Esophagus muscularis mucosa (tissue), 4 donors: ENCODE data around the gene PIK3R2. TPM values are rescaled to one million over a fixed set of nuclear protein-coding genes. Genes with fewer than 3 reads are reported as not detected.

Experiments used
- DNase-seq: peaks from one replicate; pipeline ENCODE4 v3.0.0-alpha.2; 2017; ENCODE audit errors: extremely low spot score
- H3K27ac ChIP-seq, 4 donors: fragments of 200-600 bp; sonication (generic); replicated peaks in 1 of 4; 1 replicate in 3 of 4; 2 replicates in 1 of 4; pipeline ENCODE4 v1.5.1; 2016 to 2019; ENCODE audit warnings: mild to moderate bottlenecking in 1 of 4
- H3K27me3 ChIP-seq, 4 donors: fragments of 200-600 bp; sonication (generic); one replicate each; pipeline versions ENCODE4 v1.5.1 to v1.6.0; 2016 to 2019
- H3K36me3 ChIP-seq, 4 donors: fragments of 200-600 bp; sonication (generic); one replicate each; pipeline ENCODE4 v1.5.1; 2016 to 2019
- H3K4me1 ChIP-seq, 4 donors: fragments of 200-600 bp; sonication (generic); one replicate each; pipeline ENCODE4 v1.5.1; 2016 to 2019
- H3K4me3 ChIP-seq, 4 donors: fragments of 200-600 bp; sonication (generic); 1 replicate in 2 of 4; 2 replicates in 2 of 4; pipeline ENCODE4 v1.5.1; 2016 to 2019; ENCODE audit warnings: mild to moderate bottlenecking in 4 of 4, moderate library complexity in 1 of 4
- H3K9me3 ChIP-seq, 4 donors: fragments of 200-600 bp; sonication (generic); 1 replicate in 3 of 4; 2 replicates in 1 of 4; pipeline ENCODE4 v1.5.1; 2016 to 2019
- CTCF ChIP-seq, 3 experiments: fragments of 200-600 bp in 2 of 3; fragments of 450-650 bp in 1 of 3; sonication (generic) in 2 of 3; IDR thresholded peaks; one replicate each; pipeline ENCODE4 v1.5.1; 2017 to 2019; ENCODE audit warnings: antibody characterized with exemption in 3 of 3, mild to moderate bottlenecking in 2 of 3, moderate library complexity in 1 of 3
- EP300 ChIP-seq: sonication (generic); formaldehyde crosslinking; IDR thresholded peaks from one replicate; pipeline ENCODE4 v1.6.1; 2017; ENCODE audit warnings: antibody characterized with exemption
- POLR2A ChIP-seq: fragments of 450-650 bp; IDR thresholded peaks from one replicate; pipeline ENCODE4 v1.6.1; 2017; ENCODE audit warnings: antibody characterized with exemption, moderate library complexity, mild to moderate bottlenecking, low read depth
- POLR2AphosphoS5 ChIP-seq, 2 donors: sonication (generic); formaldehyde crosslinking; IDR thresholded peaks; one replicate each; pipeline ENCODE4 v1.6.1; 2017; ENCODE audit warnings: antibody characterized with exemption in 2 of 2
- WGBS: methylation state at CpG from one replicate; pipeline ENCODE4 v1.1.5; 2018; 5-methylcytosine and 5-hydroxymethylcytosine counted together
- intact Hi-C: fragments of 100-400 bp; cut with DNase I; formaldehyde crosslinking; loops from one replicate; pipeline ENCODE4 v1.15.1; 2023
- total RNA-seq, 4 donors: library from RNA; depleted of rRNA; stranded (reverse); fragments of >200 nt; gene quantifications; one replicate each; pipeline versions ENCODE4 v1.1.0 to v1.2.1, GENCODE V29; 2016

Gene PIK3R2
- total RNA-seq, 4 donors from 2014 or later = 4.2 to 32.2 (median 19.4) TPM

- intact Hi-C loops = loop anchor here (5.0 to 10.0 kb wide), 2 partner anchors 39 to 146 kb away; partner anchors contain the start of gene ARRDC2
- H3K36me3 ChIP-seq = peaks cover 8 to 38% (median 22%) of the 10 kb centered on the region in 4 donors
- 84% methylated on average over 16 of the region's 18 CpGs for WGBS
- no peak for TF ChIP-seq CTCF (IDR thresholded peaks at IDR 0.05)
- TF ChIP-seq POLR2AphosphoS5 (IDR thresholded peaks at IDR 0.05) = no peak
- TF ChIP-seq POLR2A = no peak
- no peak for TF ChIP-seq EP300
- no peaks in the 10 kb centered on the region for H3K27me3 ChIP-seq
- H3K4me1 ChIP-seq = peaks cover 21 to 39% (median 36%) of the 10 kb centered on the region in 4 donors
- DNase-seq = no peak
- no peak overlapping the region for H3K4me3 ChIP-seq
- H3K27ac ChIP-seq = peak overlapping the region; percentile 89 to 97 (median 94)
- no peaks in the 10 kb centered on the region for H3K9me3 ChIP-seq
These were observed 2.0 kb upstream of the PIK3R2 start for GRCh38 chr19:18150776-18151624.

- H3K9me3 ChIP-seq = no peaks in the 10 kb centered on the region
- peaks cover 8 to 27% (median 13%) of the 10 kb centered on the region in 4 donors for H3K36me3 ChIP-seq
- under 1% methylated on average over 22 of the region's 22 CpGs for WGBS
These were observed 534 bp upstream of the PIK3R2 start for GRCh38 chr19:18152442-18152816.

GRCh38 chr19:18153556-18154134, 682 bp downstream of the PIK3R2 start:
- Histone ChIP-seq H3K9me3 (no peaks in the 10 kb centered on the region), H3K4me1 (peaks cover 41 to 60% (median 59%) of the 10 kb centered on the region in 4 donors), H3K27ac (peak overlapping the region; percentile 89 to 97 (median 94)), H3K27me3 (no peaks in the 10 kb centered on the region), H3K4me3 (peak overlapping the region; percentile 79 to 97 (median 86)), H3K36me3 (peaks cover 7 to 15% (median 10%) of the 10 kb centered on the region in 4 donors)
- WGBS = 8% methylated on average over 12 of the region's 38 CpGs
- intact Hi-C loops = loop anchor here (5.0 to 10.0 kb wide), 2 partner anchors 41 to 149 kb away; partner anchors contain the start of gene ARRDC2
- TF ChIP-seq POLR2AphosphoS5 (IDR thresholded peaks at IDR 0.05) (no peak), EP300 (no peak), POLR2A (no peak), CTCF (IDR thresholded peaks at IDR 0.05) (no peak)
- peak; percentile 90 for DNase-seq

More at GRCh38 chr19:18152442-18152816, 534 bp upstream of the PIK3R2 start:
- Histone ChIP-seq H3K27ac (peak overlapping the region; percentile 89 to 97 (median 94)), H3K4me1 (peaks cover 35 to 53% (median 50%) of the 10 kb centered on the region in 4 donors), H3K27me3 (no peaks in the 10 kb centered on the region), H3K4me3 (peak overlapping the region; percentile 79 to 97 (median 86))
- TF ChIP-seq POLR2A (no peak), POLR2AphosphoS5 (IDR thresholded peaks at IDR 0.05) (peak; percentile 49 to 59), CTCF (IDR thresholded peaks at IDR 0.05) (peak; percentile 43 to 66 (median 59)), EP300 (no peak)
- intact Hi-C loops = loop anchor here (5.0 to 10.0 kb wide), 2 partner anchors 40 to 148 kb away; partner anchors contain the start of gene ARRDC2
- peak; percentile 99 for DNase-seq

GRCh38 chr19:18155095-18156087, 2.4 kb downstream of the PIK3R2 start:
- peak overlapping the region; percentile 75 to 89 (median 81) for H3K27ac ChIP-seq
- intact Hi-C loops = loop anchor here (10.0 kb wide), 1 partner anchor 151 kb away; the partner anchor contains the start of gene ARRDC2
- TF ChIP-seq POLR2A (no peak), CTCF (IDR thresholded peaks at IDR 0.05) (no peak), EP300 (no peak), POLR2AphosphoS5 (IDR thresholded peaks at IDR 0.05) (no peak)
- peaks cover 6 to 9% (median 8%) of the 10 kb centered on the region in 4 donors for H3K36me3 ChIP-seq
- no peaks in the 10 kb centered on the region for H3K27me3 ChIP-seq
- DNase-seq = no peak
- peaks cover 46 to 66% (median 62%) of the 10 kb centered on the region in 4 donors for H3K4me1 ChIP-seq
- H3K4me3 ChIP-seq = no peak overlapping the region
- no peaks in the 10 kb centered on the region for H3K9me3 ChIP-seq
- WGBS = 86% methylated on average over 5 of the region's 43 CpGs
